ENCODE results near the gene NRK. TPM values are rescaled to one million over a fixed set of nuclear protein-coding genes. Genes with fewer than 3 reads are reported as not detected.
"Not testable (repeated sequence)": the region's sequence is repeated elsewhere in the genome, so short reads cannot be mapped to it uniquely, and the experiment has no call there.

The NRK gene
- total RNA-seq, 8 experiments from 2014 or later = 0.05 to 0.84 (median 0.17) TPM; not detected in 2

DNA sequence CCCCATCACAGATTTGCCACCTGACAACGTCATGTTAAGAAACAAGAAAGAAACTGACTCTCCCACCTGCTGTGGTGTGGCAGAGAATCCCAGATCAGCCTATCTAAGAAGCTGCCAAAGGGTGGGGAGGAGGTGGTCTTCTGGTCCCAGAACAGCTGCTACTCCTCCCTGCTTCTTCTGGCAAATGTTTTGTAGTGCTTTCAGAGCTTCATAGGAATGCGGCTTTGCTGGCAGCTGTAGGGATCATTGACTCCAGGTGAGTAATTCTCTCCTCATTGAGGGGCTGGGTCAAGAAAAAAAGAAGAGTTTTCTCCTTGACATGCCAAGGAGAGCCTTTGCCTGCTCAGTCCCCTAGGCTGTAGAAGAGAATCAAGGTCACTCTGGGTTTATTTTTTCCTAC lies 23.3 kb downstream of the NRK start:
- no peaks in the 10 kb centered on the region for H3K4me1 ChIP-seq (replicated peaks in 1 of 2)

DNA sequence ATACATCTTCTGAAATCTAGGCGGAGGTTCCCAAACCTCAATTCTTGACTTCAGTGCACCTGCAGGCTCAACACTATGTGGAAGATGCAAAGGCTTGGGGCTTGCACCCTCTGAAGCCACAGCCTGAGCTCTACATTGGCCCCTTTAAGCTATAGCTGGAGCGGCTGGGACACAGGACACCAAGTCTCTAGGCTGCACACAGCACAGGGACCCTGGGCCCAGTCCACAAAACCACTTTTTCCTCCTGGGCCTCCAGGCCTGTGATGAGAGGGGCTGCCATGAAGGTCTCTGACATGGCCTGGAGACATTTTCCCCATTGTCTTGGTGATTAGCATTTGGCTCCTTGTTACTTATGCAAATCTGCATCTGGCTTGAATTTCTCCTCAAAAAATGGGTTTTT lies 27.8 kb downstream of the NRK start:
- not testable (repeated sequence) for ATAC-seq (replicated peaks in 6 of 8)

More for the DNA sequence above, 23.3 kb downstream of the NRK start:
- H3K4me3 ChIP-seq = no peak overlapping the region
- ATAC-seq (replicated peaks in 6 of 8) = no peak
- in situ Hi-C loops (cut with MboI; ENCODE audit: low pct_unique_long_range_greater_than_20kb in 2 of 9, low sequenced_read_pairs in 9 of 9, unreplicated experiment in 9 of 9) = no loop called here
- H3K27ac ChIP-seq = no peak overlapping the region
- WGBS, 10 experiments = 27 to 86% methylated on average over 1 to 2 of the region's 2 CpGs; no CpG with 5 or more reads in 8 of the 10 experiments

GRCh38 chrX:105865709-105866108 lies 43.4 kb downstream of the NRK start:
- no peak overlapping the region for H3K4me3 ChIP-seq
- H3K27ac ChIP-seq = no peak overlapping the region
- no peaks in the 10 kb centered on the region for H3K4me1 ChIP-seq (replicated peaks in 1 of 2)
- in situ Hi-C loops (cut with MboI; ENCODE audit: low pct_unique_long_range_greater_than_20kb in 2 of 9, low sequenced_read_pairs in 9 of 9, unreplicated experiment in 9 of 9) = no loop called here
- ATAC-seq (replicated peaks in 6 of 8) = no peak
- WGBS, 10 experiments = 0 to 93% (median 57%) methylated on average over 1 to 3 of the region's 3 CpGs; no CpG with 5 or more reads in 2 of the 10 experiments

More for the DNA sequence above, 27.8 kb downstream of the NRK start:
- H3K4me1 ChIP-seq (replicated peaks in 1 of 2); H3K27ac ChIP-seq; H3K4me3 ChIP-seq; in situ Hi-C loops (cut with MboI; ENCODE audit: low pct_unique_long_range_greater_than_20kb in 2 of 9, low sequenced_read_pairs in 9 of 9, unreplicated experiment in 9 of 9): not testable (repeated sequence)
- WGBS, 10 experiments = 60 to 100% methylated on average over 1 of the region's 2 CpGs; no CpG with 5 or more reads in 8 of the 10 experiments

GRCh38 chrX:105869701-105870100 lies 47.4 kb downstream of the NRK start:
- Histone ChIP-seq H3K4me1 (replicated peaks in 1 of 2) (no peaks in the 10 kb centered on the region), H3K27ac (no peak overlapping the region), H3K4me3 (no peak overlapping the region)
- in situ Hi-C loops (cut with MboI; ENCODE audit: low pct_unique_long_range_greater_than_20kb in 2 of 9, low sequenced_read_pairs in 9 of 9, unreplicated experiment in 9 of 9) = no loop called here
- ATAC-seq (replicated peaks in 6 of 8) = no peak
- WGBS, 10 experiments = 0 to 50% (median 17%) methylated on average over 1 of the region's 1 CpG; no CpG with 5 or more reads in 7 of the 10 experiments

DNA sequence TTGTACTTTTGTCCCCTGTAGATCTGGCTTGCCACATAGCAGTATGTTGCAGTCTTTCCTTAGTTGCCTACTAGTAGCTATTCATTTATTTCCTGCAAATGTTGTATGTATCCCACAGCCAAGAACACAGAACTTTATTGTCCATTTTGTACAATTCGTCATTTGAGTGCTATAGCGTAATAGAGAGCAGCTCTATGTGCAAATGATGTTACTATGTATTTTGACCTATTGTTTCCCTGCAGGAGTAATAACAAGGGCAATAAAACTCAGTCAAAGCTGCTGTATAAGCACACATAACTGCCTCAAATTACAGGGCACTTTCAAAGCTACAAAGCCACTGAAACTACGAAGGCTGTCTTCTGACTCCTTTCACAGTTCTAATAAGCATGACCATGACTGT lies 48.1 kb downstream of the NRK start:
- ATAC-seq (replicated peaks in 6 of 8) = no peak
- Histone ChIP-seq H3K4me3 (no peak overlapping the region), H3K27ac (no peak overlapping the region), H3K4me1 (replicated peaks in 1 of 2) (no peaks in the 10 kb centered on the region)
- 0 to 38% (median 7%) methylated on average over 1 to 3 of the region's 3 CpGs; no CpG with 5 or more reads in 5 of the 10 experiments for WGBS, 10 experiments
- in situ Hi-C loops (cut with MboI; ENCODE audit: low pct_unique_long_range_greater_than_20kb in 2 of 9, low sequenced_read_pairs in 9 of 9, unreplicated experiment in 9 of 9) = no loop called here

- in situ Hi-C loops (cut with MboI; ENCODE audit: low pct_unique_long_range_greater_than_20kb in 2 of 9, low sequenced_read_pairs in 9 of 9, unreplicated experiment in 9 of 9) = no loop called here
- Histone ChIP-seq H3K27ac (no peak overlapping the region), H3K4me1 (replicated peaks in 1 of 2) (no peaks in the 10 kb centered on the region), H3K4me3 (no peak overlapping the region)
- ATAC-seq (replicated peaks in 6 of 8) = no peak
- 8 to 100% (median 66%) methylated on average over 1 to 6 of the region's 7 CpGs; no CpG with 5 or more reads in 4 of the 10 experiments for WGBS, 10 experiments
Measured at GRCh38 chrX:105872941-105873340, 50.6 kb downstream of the NRK start.

GRCh38 chrX:105874790-105875189 lies 52.5 kb downstream of the NRK start:
- ATAC-seq (replicated peaks in 6 of 8) = no peak
- in situ Hi-C loops (cut with MboI; ENCODE audit: low pct_unique_long_range_greater_than_20kb in 2 of 9, low sequenced_read_pairs in 9 of 9, unreplicated experiment in 9 of 9) = no loop called here
- no peaks in the 10 kb centered on the region for H3K4me1 ChIP-seq (replicated peaks in 1 of 2)
- H3K4me3 ChIP-seq = no peak overlapping the region
- WGBS, 10 experiments = 42% methylated on average over 1 of the region's 1 CpG; no CpG with 5 or more reads in 9 of the 10 experiments
- H3K27ac ChIP-seq = no peak overlapping the region

DNA sequence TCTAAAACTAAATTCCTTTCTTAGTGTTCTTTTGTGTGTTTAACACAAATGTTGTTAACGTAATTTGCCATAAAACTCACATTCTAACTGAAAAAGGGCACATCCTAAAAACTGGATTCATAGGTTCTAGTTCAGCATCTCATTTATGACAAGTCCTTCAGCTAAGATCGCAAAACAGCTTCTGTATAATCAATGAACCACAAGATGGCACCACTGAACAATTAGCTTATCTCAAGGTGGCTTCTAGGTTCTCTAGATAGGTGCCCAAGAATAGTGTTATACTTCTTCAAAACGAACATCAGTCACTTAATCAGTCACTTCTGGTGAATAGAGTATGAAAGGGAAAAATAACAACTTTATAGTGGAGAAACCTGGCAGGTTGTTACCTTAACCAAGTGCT lies 54.3 kb downstream of the NRK start:
- H3K4me1 ChIP-seq (replicated peaks in 1 of 2) = no peaks in the 10 kb centered on the region
- ATAC-seq (replicated peaks in 6 of 8) = no peak
- WGBS, 10 experiments = 0 to 80% (median 28%) methylated on average over 1 to 3 of the region's 3 CpGs; no CpG with 5 or more reads in 2 of the 10 experiments
- H3K4me3 ChIP-seq = no peak overlapping the region
- in situ Hi-C loops (cut with MboI; ENCODE audit: low pct_unique_long_range_greater_than_20kb in 2 of 9, low sequenced_read_pairs in 9 of 9, unreplicated experiment in 9 of 9) = no loop called here
- H3K27ac ChIP-seq = no peak overlapping the region

DNA sequence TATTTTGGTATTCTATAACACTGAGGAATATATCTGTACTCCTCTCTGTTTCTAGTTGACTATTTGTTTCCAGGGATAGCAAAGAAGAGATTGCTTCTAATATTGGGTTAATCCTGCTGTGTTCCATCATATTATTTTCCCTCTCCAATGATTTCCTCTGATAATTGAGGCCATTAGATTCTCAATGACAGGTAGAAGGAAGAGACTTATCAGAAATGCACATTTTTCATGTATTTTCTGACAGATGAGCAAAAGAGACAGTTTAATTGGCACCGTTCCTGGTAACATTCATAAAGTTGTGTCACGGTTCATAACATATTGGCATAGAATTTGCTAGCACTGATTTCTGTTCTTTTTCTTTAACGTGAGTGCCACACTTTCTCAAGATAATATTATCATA lies 58.2 kb downstream of the NRK start:
- Histone ChIP-seq H3K27ac (no peak overlapping the region), H3K4me3 (no peak overlapping the region), H3K4me1 (replicated peaks in 1 of 2) (no peaks in the 10 kb centered on the region)
- in situ Hi-C loops (cut with MboI; ENCODE audit: low pct_unique_long_range_greater_than_20kb in 2 of 9, low sequenced_read_pairs in 9 of 9, unreplicated experiment in 9 of 9) = no loop called here
- WGBS, 10 experiments = 0 to 100% (median 40%) methylated on average over 1 to 3 of the region's 3 CpGs; no CpG with 5 or more reads in 3 of the 10 experiments
- no peak for ATAC-seq (replicated peaks in 6 of 8)

GRCh38 chrX:105882581-105883275 lies 60.4 kb downstream of the NRK start:
- Histone ChIP-seq H3K4me1 (replicated peaks in 1 of 2) (no peaks in the 10 kb centered on the region), H3K27ac (no peak overlapping the region), H3K4me3 (no peak overlapping the region)
- in situ Hi-C loops (cut with MboI; ENCODE audit: low pct_unique_long_range_greater_than_20kb in 2 of 9, low sequenced_read_pairs in 9 of 9, unreplicated experiment in 9 of 9) = no loop called here
- WGBS, 10 experiments = 0 to 100% (median 6%) methylated on average over 1 to 3 of the region's 3 CpGs; no CpG with 5 or more reads in 3 of the 10 experiments
- peak in 1 of 8 experiments; percentile 33 for ATAC-seq (replicated peaks in 6 of 8)

DNA sequence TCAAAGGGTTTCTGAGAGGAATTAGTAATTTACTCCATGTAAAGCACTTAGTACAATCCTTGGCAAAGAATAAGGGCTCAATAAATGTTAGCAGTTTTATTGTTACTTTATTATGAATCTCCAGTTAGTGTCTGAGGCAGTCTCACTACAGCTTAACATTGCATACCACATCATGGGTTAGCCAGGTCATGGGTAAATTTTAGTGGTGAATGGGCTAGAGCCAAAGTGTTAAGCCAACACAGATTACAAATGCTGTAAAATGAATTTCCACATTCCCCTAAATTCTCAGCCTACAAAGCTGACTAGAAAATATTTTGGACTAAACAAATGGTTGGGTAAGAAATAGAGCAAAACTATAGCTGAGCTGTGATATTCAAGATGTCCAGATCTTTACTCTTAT lies 72.4 kb downstream of the NRK start:
- in situ Hi-C loops (cut with MboI; ENCODE audit: low pct_unique_long_range_greater_than_20kb in 2 of 9, low sequenced_read_pairs in 9 of 9, unreplicated experiment in 9 of 9) = no loop called here
- no peak overlapping the region for H3K27ac ChIP-seq
- no peak overlapping the region for H3K4me3 ChIP-seq
- no peak for ATAC-seq (replicated peaks in 6 of 8)
- no peaks in the 10 kb centered on the region for H3K4me1 ChIP-seq (replicated peaks in 1 of 2)

GRCh38 chrX:105909576-105909975 lies 87.2 kb downstream of the NRK start:
- in situ Hi-C loops (cut with MboI; ENCODE audit: low pct_unique_long_range_greater_than_20kb in 2 of 9, low sequenced_read_pairs in 9 of 9, unreplicated experiment in 9 of 9) = no loop called here
- ATAC-seq (replicated peaks in 6 of 8) = no peak
- Histone ChIP-seq H3K27ac (no peak overlapping the region), H3K4me1 (replicated peaks in 1 of 2) (no peaks in the 10 kb centered on the region), H3K4me3 (no peak overlapping the region)
- 0 to 100% (median 75%) methylated on average over 1 to 8 of the region's 8 CpGs; no CpG with 5 or more reads in 1 of the 10 experiments for WGBS, 10 experiments

- no peak overlapping the region for H3K27ac ChIP-seq
- in situ Hi-C loops (cut with MboI; ENCODE audit: low pct_unique_long_range_greater_than_20kb in 2 of 9, low sequenced_read_pairs in 9 of 9, unreplicated experiment in 9 of 9) = no loop called here
- no peak overlapping the region for H3K4me3 ChIP-seq
- WGBS, 10 experiments = 13 to 60% (median 17%) methylated on average over 1 to 2 of the region's 3 CpGs; no CpG with 5 or more reads in 7 of the 10 experiments
- ATAC-seq (replicated peaks in 6 of 8) = no peak
- H3K4me1 ChIP-seq (replicated peaks in 1 of 2) = no peaks in the 10 kb centered on the region
Measured at GRCh38 chrX:105910563-105911105, 88.3 kb downstream of the NRK start.

DNA sequence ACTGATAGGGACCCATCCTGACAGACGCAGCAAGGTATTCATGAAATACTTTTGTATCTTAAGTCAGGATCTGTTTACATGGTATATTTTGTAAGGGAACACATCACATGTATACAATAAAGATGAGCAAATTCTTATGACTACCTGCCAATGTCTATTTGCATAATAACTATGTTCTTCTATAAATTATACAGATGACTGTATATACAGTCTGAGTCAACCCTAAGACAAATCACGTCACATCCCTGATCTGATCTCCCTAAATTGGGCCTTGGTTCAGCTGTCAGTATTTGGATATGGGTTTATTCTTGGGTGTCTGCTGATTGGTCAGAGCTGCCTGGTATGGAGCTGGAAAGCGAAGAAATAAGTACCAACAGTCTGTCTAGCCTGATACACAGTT lies 122.9 kb downstream of the NRK start:
- in situ Hi-C loops (cut with MboI; ENCODE audit: low pct_unique_long_range_greater_than_20kb in 2 of 9, low sequenced_read_pairs in 9 of 9, unreplicated experiment in 9 of 9) = no loop called here
- no peak for ATAC-seq (replicated peaks in 6 of 8)
- H3K4me3 ChIP-seq = no peak overlapping the region
- no peak overlapping the region for H3K27ac ChIP-seq
- no peaks in the 10 kb centered on the region for H3K4me1 ChIP-seq (replicated peaks in 1 of 2)
- WGBS, 10 experiments = 0 to 100% (median 37%) methylated on average over 1 to 3 of the region's 3 CpGs; no CpG with 5 or more reads in 6 of the 10 experiments
